ENCODE measurements around the gene INMT.

- TF ChIP-seq, protein P1, sequence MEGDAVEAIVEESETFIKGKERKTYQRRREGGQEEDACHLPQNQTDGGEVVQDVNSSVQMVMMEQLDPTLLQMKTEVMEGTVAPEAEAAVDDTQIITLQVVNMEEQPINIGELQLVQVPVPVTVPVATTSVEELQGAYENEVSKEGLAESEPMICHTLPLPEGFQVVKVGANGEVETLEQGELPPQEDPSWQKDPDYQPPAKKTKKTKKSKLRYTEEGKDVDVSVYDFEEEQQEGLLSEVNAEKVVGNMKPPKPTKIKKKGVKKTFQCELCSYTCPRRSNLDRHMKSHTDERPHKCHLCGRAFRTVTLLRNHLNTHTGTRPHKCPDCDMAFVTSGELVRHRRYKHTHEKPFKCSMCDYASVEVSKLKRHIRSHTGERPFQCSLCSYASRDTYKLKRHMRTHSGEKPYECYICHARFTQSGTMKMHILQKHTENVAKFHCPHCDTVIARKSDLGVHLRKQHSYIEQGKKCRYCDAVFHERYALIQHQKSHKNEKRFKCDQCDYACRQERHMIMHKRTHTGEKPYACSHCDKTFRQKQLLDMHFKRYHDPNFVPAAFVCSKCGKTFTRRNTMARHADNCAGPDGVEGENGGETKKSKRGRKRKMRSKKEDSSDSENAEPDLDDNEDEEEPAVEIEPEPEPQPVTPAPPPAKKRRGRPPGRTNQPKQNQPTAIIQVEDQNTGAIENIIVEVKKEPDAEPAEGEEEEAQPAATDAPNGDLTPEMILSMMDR (IDR thresholded peaks at IDR 0.05) = no peak
- no peak for TF ChIP-seq ZFX (IDR thresholded peaks at IDR 0.05; ENCODE audit: borderline replicate concordance)
These were observed 44.3 kb upstream of the INMT start for GRCh38 chr7:30707391-30708357.
